GM10266 (cell line): ENCODE measurements around the gene SCFD2.

Experiments
- DNase-seq: peaks from one replicate; pipeline ENCODE4 v3.0.0; 2012; ENCODE audit errors: extremely low spot score
- CTCF ChIP-seq: IDR thresholded peaks from 2 replicates; pipeline ENCODE4 v1.5.1; 2012; ENCODE audit warnings: mild to moderate bottlenecking, low read depth; ENCODE audit not compliant: control insufficient read depth, insufficient read depth; ENCODE audit errors: missing control alignments

Gene SCFD2

DNA sequence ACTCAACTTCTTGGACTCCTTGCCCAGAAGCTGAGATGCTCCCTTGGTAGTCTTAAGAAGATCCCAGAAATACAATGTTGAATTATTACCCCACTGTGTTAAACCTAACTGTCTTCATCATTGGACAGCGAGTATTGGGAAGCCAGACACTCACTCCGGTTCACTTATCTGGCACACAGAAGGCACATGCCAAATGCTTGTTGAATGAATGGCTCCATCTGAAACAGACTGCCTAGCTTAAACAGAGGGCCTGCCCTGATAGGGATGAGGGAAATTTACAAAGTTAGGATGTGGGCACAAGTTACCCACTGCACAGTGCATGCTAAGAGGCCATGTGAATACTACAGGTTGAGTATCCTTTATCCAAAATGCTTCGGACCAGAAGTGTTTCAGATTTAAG lies 424.4 kb downstream of the SCFD2 start:
- DNase-seq, result no peak
- TF ChIP-seq CTCF, result no peak

GRCh38 chr4:52939739-52940138 lies 426.1 kb downstream of the SCFD2 start:
- DNase-seq, result no peak
- TF ChIP-seq CTCF, result no peak

DNA sequence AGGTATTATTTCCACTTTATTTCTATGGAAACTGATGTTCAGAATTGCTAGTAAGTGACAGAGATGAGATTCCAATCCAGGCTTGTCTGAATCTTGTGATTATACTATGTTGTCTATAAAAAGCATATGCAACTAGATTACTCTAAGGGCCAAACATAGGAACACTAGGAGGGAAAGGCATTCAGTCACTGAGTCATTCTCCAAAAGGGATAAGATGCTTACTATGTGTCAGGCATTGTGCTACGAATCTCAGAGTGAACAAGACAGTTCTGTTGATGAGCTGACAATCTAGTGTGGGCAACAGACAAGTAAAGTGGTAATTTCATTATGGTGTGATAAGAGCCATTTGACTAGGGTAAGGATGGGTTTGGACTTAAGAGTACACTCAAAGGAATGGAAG lies 426.5 kb downstream of the SCFD2 start:
- DNase-seq, result no peak
- no peak for TF ChIP-seq CTCF

- TF ChIP-seq CTCF, result no peak
- DNase-seq, result no peak
Measured at GRCh38 chr4:52937829-52938228, 428.0 kb downstream of the SCFD2 start.

DNA sequence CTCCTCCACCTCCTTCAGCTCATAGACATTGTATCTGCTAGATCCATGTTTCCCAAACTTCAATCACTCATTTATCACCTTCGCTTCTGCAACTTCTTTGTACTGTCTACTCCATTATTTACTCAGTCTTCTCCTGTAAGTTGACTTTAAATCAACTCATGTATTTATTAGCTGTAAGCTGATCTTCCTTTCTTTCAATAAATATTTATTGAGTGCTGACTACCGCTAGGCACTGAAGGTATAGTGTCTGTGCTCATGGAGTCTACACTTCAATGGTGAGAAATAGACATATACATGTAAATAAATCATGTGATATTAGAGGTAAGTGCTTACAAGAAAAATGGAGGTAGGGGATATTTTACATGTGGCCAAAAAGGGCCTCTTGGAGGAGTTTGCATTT lies 429.1 kb downstream of the SCFD2 start:
- DNase-seq, result no peak
- no peak for TF ChIP-seq CTCF

- no peak for DNase-seq
- TF ChIP-seq CTCF, result no peak
Measured at GRCh38 chr4:52935317-52935716, 430.5 kb downstream of the SCFD2 start.

DNA sequence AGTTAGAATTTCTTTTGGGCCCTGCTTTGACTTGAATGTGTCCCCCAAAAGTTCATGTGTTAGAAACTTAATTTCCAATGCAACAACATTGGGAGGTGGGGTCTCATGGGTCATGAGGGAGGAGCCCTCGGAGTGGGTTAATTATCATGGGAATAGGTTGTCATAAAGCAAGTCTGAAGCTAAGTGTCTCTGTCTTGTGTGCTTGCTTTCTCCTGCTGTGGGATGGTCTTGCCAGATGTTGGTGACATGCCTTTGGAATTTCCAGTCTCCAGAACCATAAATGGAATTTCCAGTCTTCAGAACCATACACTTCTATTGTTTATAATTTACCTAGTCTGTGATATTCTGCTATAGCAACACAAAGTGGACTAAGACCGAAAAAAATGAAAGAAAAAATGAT lies 432.1 kb downstream of the SCFD2 start:
- no peak for DNase-seq
- no peak for TF ChIP-seq CTCF
